RWPE2 (cell line): ENCODE results near the gene MIOX.

ENCODE experiments used
- ATAC-seq: fragments of 200-7000 bp; cut with Tn5 transposase; 3 replicates; pipeline ENCODE4 v1.9.1; 2021; ENCODE audit warnings: low read depth
- DNase-seq: peaks from one replicate; pipeline ENCODE4 v3.0.0-alpha.2; 2020; ENCODE audit warnings: low spot score
- H3K27ac ChIP-seq: fragments of 450-650 bp; 2 replicates; pipeline ENCODE4 v1.5.1; 2017; ENCODE audit warnings: mild to moderate bottlenecking; ENCODE audit not compliant: poor library complexity, severe bottlenecking
- H3K27me3 ChIP-seq: fragments of 250-450 bp; sonication (Bioruptor Pico); 2 replicates; pipeline ENCODE4 v1.5.1; 2021; ENCODE audit warnings: mild to moderate bottlenecking, moderate library complexity; ENCODE audit not compliant: insufficient read depth, poor library complexity, severe bottlenecking
- H3K36me3 ChIP-seq: fragments of 250-450 bp; sonication (Bioruptor Pico); 2 replicates; pipeline ENCODE4 v1.5.1; 2020; ENCODE audit warnings: low read depth, mild to moderate bottlenecking, moderate library complexity
- H3K4me1 ChIP-seq: fragments of 250-450 bp; sonication (Bioruptor Pico); 2 replicates; pipeline ENCODE4 v1.5.1; 2021; ENCODE audit warnings: mild to moderate bottlenecking, moderate library complexity; ENCODE audit not compliant: insufficient read depth, poor library complexity, severe bottlenecking
- H3K4me3 ChIP-seq: fragments of 250-450 bp; sonication (Bioruptor Pico); 2 replicates; pipeline ENCODE4 v1.5.1; 2021; ENCODE audit warnings: mild to moderate bottlenecking, moderate library complexity; ENCODE audit not compliant: severe bottlenecking
- H3K9me3 ChIP-seq: fragments of 250-450 bp; sonication (Bioruptor Pico); 2 replicates; pipeline ENCODE4 v1.5.1; 2021; ENCODE audit warnings: mild to moderate bottlenecking, moderate library complexity; ENCODE audit not compliant: severe bottlenecking
- TF ChIP-seq, protein P1 (sequence below): fragments of 450-650 bp; IDR thresholded peaks from one replicate; pipeline ENCODE4 v1.5.1; 2017; ENCODE audit warnings: mild to moderate bottlenecking, moderate library complexity; ENCODE audit not compliant: poor library complexity, severe bottlenecking

MIOX gene

DNA sequence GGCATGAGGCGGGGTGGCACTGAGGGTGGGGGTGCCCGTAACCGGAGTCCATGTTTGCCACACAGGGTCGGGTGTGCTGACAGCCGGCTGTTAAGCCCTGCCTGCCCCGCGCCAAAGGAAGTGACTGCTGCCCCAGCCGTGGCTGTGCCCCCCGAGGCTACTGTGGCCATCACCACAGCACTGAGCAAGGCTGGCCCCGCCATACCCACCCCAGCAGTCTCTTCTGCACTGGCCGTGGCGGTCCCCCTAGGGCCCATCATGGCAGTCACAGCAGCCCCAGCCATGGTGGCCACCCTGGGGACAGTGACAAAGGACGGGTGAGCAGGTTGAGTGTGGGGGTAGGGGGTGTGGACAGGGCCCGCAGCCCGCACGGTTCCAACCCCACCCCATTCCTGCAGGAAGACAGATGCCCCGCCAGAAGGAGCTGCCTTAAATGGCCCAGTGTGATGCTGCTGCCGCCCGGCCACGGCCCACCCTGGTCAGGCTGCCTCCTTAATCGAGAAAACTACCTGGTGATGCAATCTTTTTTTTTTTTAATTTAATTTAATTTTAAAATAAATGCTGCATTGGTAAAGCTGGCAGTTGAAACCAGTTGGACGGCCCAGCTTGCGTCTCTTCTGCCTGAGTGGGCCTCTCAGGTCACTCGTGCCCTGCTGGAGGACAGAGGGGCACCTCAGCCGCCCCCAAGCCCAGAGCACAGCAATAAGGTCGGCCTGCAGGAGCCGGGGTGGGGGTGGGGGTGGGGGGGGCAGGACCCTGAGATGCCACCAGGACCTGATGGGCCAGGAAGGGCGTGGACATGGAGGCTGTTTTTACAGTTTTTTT lies 42.6 kb upstream of the MIOX start:
- Histone ChIP-seq H3K27me3 (no peaks in the 10 kb centered on the region), H3K9me3 (no peaks in the 10 kb centered on the region), H3K4me1 (no peaks in the 10 kb centered on the region), H3K36me3 (peaks cover 26% of the 10 kb centered on the region), H3K27ac (no peak overlapping the region), H3K4me3 (no peak overlapping the region)
- ATAC-seq = no peak
- TF ChIP-seq, protein P1, sequence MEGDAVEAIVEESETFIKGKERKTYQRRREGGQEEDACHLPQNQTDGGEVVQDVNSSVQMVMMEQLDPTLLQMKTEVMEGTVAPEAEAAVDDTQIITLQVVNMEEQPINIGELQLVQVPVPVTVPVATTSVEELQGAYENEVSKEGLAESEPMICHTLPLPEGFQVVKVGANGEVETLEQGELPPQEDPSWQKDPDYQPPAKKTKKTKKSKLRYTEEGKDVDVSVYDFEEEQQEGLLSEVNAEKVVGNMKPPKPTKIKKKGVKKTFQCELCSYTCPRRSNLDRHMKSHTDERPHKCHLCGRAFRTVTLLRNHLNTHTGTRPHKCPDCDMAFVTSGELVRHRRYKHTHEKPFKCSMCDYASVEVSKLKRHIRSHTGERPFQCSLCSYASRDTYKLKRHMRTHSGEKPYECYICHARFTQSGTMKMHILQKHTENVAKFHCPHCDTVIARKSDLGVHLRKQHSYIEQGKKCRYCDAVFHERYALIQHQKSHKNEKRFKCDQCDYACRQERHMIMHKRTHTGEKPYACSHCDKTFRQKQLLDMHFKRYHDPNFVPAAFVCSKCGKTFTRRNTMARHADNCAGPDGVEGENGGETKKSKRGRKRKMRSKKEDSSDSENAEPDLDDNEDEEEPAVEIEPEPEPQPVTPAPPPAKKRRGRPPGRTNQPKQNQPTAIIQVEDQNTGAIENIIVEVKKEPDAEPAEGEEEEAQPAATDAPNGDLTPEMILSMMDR = no peak
- peak; percentile 61 for DNase-seq

DNA sequence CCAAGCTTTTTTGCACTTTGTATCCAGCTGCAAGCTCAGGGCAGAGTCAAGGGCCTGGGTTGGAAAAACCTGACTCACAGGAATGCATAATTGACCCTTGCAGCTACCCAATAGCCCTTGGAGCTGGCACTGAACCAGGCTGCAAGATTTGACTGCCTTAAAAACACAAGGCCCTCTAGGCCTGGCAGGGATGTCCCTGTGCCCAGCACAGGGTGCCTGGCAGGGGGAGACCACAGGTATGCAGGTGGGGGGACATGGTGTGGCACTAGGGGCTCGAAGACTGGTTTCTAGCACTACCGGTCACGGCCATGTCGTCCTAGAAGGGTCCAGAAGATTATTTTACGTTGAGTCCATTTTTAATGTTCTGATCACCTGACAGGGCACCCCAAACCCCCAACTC lies 42.0 kb upstream of the MIOX start:
- H3K4me1 ChIP-seq = no peaks in the 10 kb centered on the region
- no peak overlapping the region for H3K4me3 ChIP-seq
- no peak overlapping the region for H3K27ac ChIP-seq
- DNase-seq = no peak
- no peaks in the 10 kb centered on the region for H3K9me3 ChIP-seq
- H3K36me3 ChIP-seq = peaks cover 27% of the 10 kb centered on the region
- TF ChIP-seq, protein P1 = no peak
- H3K27me3 ChIP-seq = no peaks in the 10 kb centered on the region
- ATAC-seq = 0 out of 3 replicates have a peak, but pooled peaks have one; percentile 7

DNA sequence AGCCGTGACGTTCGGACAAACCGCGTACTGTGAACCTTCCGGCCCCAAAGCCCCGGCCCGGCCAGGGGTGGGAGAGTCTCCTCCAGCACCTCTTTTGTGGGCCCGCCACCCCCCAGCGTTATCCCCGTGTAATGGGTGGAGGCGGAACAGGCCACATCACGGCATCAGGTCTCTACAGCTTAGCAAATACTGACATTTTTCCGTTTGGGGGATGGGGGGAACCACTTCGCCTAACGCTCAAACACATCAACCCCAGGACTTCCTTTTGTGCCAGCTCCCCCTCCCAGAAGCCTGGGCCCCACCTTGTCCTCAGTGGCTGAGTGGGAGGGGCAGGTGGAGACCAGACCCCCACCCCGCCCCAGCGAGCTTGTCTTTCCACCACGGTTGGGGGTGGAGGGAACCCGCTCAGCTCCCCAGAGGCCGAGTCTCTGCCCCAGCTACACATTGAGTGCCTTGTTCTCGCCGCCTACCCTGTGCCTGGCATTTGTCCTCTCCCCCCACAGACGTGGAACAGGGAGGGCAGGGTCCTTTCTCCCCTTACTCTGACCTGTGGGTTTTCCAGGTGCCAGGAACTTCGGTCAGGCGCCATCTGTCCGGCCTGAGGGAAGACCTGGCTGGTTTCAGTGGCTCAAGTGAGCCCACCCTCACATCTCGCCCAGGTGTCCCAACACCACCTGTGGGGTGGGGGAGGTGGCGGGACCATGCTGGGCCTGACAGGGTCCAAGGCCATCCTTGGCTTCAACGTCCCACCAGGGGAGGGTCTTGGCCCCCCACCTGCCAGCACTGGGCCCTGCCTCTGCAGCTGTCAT lies 41.4 kb upstream of the MIOX start:
- H3K4me1 ChIP-seq = no peaks in the 10 kb centered on the region
- peaks cover 25% of the 10 kb centered on the region for H3K36me3 ChIP-seq
- no peak overlapping the region for H3K27ac ChIP-seq
- ATAC-seq (no peak), DNase-seq (peak; percentile 55)
- H3K4me3 ChIP-seq = no peak overlapping the region
- no peaks in the 10 kb centered on the region for H3K27me3 ChIP-seq
- TF ChIP-seq, protein P1 = no peak
- no peaks in the 10 kb centered on the region for H3K9me3 ChIP-seq

DNA sequence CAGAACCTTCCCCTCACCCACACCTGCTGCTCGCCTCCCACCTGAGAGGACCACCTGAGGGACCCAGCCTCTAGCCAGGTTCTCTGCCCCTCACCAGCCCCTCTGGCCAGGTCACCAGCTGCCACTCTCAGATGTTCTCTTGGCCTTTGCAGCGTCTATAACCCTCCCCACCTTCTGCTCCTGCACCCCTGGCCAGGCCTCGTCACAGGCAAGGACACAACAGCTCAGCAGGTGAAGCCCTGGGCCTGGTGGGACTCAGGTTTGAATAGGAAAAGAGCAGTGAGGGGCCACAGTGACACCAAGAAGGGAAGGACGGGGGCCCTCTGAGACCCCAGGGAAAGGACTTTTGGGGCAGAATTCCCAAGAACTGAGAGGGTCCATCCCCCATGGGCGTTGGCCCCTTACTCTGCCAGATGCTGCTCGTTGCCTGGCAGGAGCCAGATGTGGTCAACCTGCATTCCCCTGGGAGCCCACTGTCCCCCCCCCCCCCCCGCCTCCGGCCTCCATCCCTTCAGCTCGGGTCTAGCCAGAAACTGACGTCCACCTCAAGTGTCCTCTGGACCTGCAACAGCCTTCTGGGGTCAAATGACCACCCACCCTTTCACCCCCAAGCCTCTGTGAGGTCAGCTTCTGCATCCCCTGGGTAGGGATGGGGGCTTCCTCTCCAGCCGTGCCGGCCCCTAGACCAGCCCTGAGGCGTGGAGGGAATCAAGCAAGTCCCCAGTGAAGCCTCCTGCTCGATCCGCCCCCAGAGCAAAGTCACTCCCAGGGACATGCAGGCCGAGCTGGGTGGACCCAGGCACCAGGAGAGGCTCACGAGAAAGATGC lies 40.6 kb upstream of the MIOX start:
- no peak for ATAC-seq
- TF ChIP-seq, protein P1 = no peak
- H3K36me3 ChIP-seq = peaks cover 23% of the 10 kb centered on the region
- no peaks in the 10 kb centered on the region for H3K4me1 ChIP-seq
- no peaks in the 10 kb centered on the region for H3K27me3 ChIP-seq
- no peak for DNase-seq
- H3K9me3 ChIP-seq = no peaks in the 10 kb centered on the region
- no peak overlapping the region for H3K27ac ChIP-seq
- H3K4me3 ChIP-seq = no peak overlapping the region
